ENCODE results near the gene KLHDC9. TPM values are rescaled to one million over a fixed set of nuclear protein-coding genes. Genes with fewer than 3 reads are reported as not detected.
A peak's percentile ranks its signal among the peaks of the same experiment; 100 is the strongest.
"Not testable (repeated sequence)": the region's sequence is repeated elsewhere in the genome, so short reads cannot be mapped to it uniquely, and the experiment has no call there.

The KLHDC9 gene
- polyA plus RNA-seq, 5 donors = 3.8 to 8.0 (median 5.2) TPM

GRCh38 chr1:161094481-161094880 is 3.7 kb upstream of the KLHDC9 start:
- DNase-seq = no peak

GRCh38 chr1:161095230-161095629 is 2.9 kb upstream of the KLHDC9 start:
- no peak for DNase-seq

GRCh38 chr1:161096015-161096414 is 2.1 kb upstream of the KLHDC9 start:
- DNase-seq = no peak

GRCh38 chr1:161096530-161096929 is 1.6 kb upstream of the KLHDC9 start:
- peak in 1 of 2 donors; percentile 67 for DNase-seq

- no peak for DNase-seq
These were observed 1.1 kb downstream of the KLHDC9 start for GRCh38 chr1:161099090-161099802.

- no peak for DNase-seq
These were observed 2.4 kb downstream of the KLHDC9 start for GRCh38 chr1:161100556-161100955.

- no peak for DNase-seq
These were observed 8.3 kb downstream of the KLHDC9 start for GRCh38 chr1:161106431-161106830.

- no peak for DNase-seq
These were observed 13.0 kb downstream of the KLHDC9 start for GRCh38 chr1:161111117-161111516.

GRCh38 chr1:161111527-161111926 is 13.4 kb downstream of the KLHDC9 start:
- no peak for DNase-seq

GRCh38 chr1:161113915-161114314 is 15.8 kb downstream of the KLHDC9 start:
- no peak for DNase-seq

GRCh38 chr1:161114556-161114955 is 16.4 kb downstream of the KLHDC9 start:
- DNase-seq = no peak

GRCh38 chr1:161115132-161115711 is 17.1 kb downstream of the KLHDC9 start:
- no peak for DNase-seq

GRCh38 chr1:161115961-161116360 is 17.8 kb downstream of the KLHDC9 start:
- not testable (repeated sequence) for DNase-seq

GRCh38 chr1:161117759-161118581 is 19.8 kb downstream of the KLHDC9 start, which contains the start of the genes NIT1 and PFDN2:
TSS of gene NIT1 (plus strand) at chr1:161118105. CDS start at chr1:161118177, 72 bp downstream.
TSS of gene PFDN2 (minus strand) at chr1:161118037. CDS start at chr1:161118026, 11 bp downstream.
- DNase-seq = peak; percentile 87 to 89

- DNase-seq = no peak
These were observed 21.1 kb downstream of the KLHDC9 start for GRCh38 chr1:161119092-161119903.

- DNase-seq = no peak
These were observed 23.0 kb downstream of the KLHDC9 start for GRCh38 chr1:161121042-161121650.

GRCh38 chr1:161121834-161122233 is 23.7 kb downstream of the KLHDC9 start:
- DNase-seq = no peak

GRCh38 chr1:161122967-161123366 is 24.8 kb downstream of the KLHDC9 start:
- DNase-seq = no peak

- DNase-seq = no peak
These were observed 29.5 kb downstream of the KLHDC9 start for GRCh38 chr1:161127649-161128048.

- no peak for DNase-seq
These were observed 30.6 kb downstream of the KLHDC9 start for GRCh38 chr1:161128591-161129420.

All from right lung (tissue), 5 donors.